Loucy (cell line): ENCODE data around the gene VCL.
"Not testable (repeated sequence)": the region's sequence is repeated elsewhere in the genome, so short reads cannot be mapped to it uniquely, and the experiment has no call there.

Experiments used
- H2AFZ ChIP-seq: fragments of 200-600 bp; sonication (generic); 2 replicates; pipeline ENCODE4 v1.6.0; 2016; ENCODE audit warnings: antibody characterized with exemption, mild to moderate bottlenecking, low read length, moderate library complexity
- H3F3A ChIP-seq: fragments of 200-600 bp; 2 replicates; pipeline ENCODE4 v1.6.0; 2016; ENCODE audit warnings: antibody characterized with exemption, low read depth, mild to moderate bottlenecking
- H3K27me3 ChIP-seq: fragments of 200-600 bp; sonication (generic); 2 replicates; pipeline ENCODE4 v1.6.1; 2014; ENCODE audit warnings: low read length, mild to moderate bottlenecking; ENCODE audit not compliant: insufficient read depth, poor library complexity, severe bottlenecking
- H3K36me3 ChIP-seq: fragments of 200-600 bp; sonication (generic); 2 replicates; pipeline ENCODE4 v1.6.1; 2016; ENCODE audit warnings: low read length; ENCODE audit not compliant: insufficient read depth
- H3K4me1 ChIP-seq: fragments of 200-600 bp; sonication (generic); 2 replicates; pipeline ENCODE4 v1.5.1; 2014; ENCODE audit warnings: low read length, mild to moderate bottlenecking; ENCODE audit not compliant: insufficient read depth, poor library complexity, severe bottlenecking
- H3K4me2 ChIP-seq: fragments of 200-600 bp; sonication (generic); 2 replicates; pipeline ENCODE4 v1.6.0; 2014; ENCODE audit warnings: antibody characterized with exemption, low read length, low read depth, mild to moderate bottlenecking; ENCODE audit not compliant: poor library complexity, severe bottlenecking
- H3K4me3 ChIP-seq: fragments of 200-600 bp; sonication (generic); 2 replicates; pipeline ENCODE4 v1.5.1; 2014; ENCODE audit warnings: low read length, mild to moderate bottlenecking, mixed read lengths; ENCODE audit not compliant: poor library complexity, severe bottlenecking
- H3K79me2 ChIP-seq: fragments of 200-600 bp; sonication (generic); 2 replicates; pipeline ENCODE4 v1.6.1; 2014; ENCODE audit warnings: low read length; ENCODE audit not compliant: insufficient read depth
- H3K9ac ChIP-seq: fragments of 200-600 bp; sonication (generic); 2 replicates; pipeline ENCODE4 v1.6.0; 2014; ENCODE audit warnings: mild to moderate bottlenecking, low read depth, low read length, moderate library complexity; ENCODE audit not compliant: poor library complexity, severe bottlenecking
- H3K9me2 ChIP-seq: fragments of 200-600 bp; sonication (generic); replicated peaks from 2 replicates; pipeline ENCODE4 v1.6.1; 2016; ENCODE audit warnings: low read depth, low read length, mixed read lengths
- H3K9me3 ChIP-seq: fragments of 200-600 bp; sonication (generic); 2 replicates; pipeline ENCODE4 v1.6.1; 2014; ENCODE audit warnings: mild to moderate bottlenecking, antibody characterized with exemption, low read length, low read depth; ENCODE audit not compliant: insufficient read depth
- H4K20me1 ChIP-seq: fragments of 200-600 bp; sonication (generic); 2 replicates; pipeline ENCODE4 v1.6.0; 2014; ENCODE audit warnings: antibody characterized with exemption, low read length, mild to moderate bottlenecking; ENCODE audit not compliant: insufficient read depth, poor library complexity, severe bottlenecking
- EZH2phosphoT487 ChIP-seq: fragments of 200-600 bp; IDR thresholded peaks from 2 replicates; pipeline ENCODE4 v1.6.1; 2018; ENCODE audit warnings: antibody characterized with exemption, mild to moderate bottlenecking, moderate library complexity, borderline replicate concordance
- TF ChIP-seq, protein P1 (sequence below): fragments of 200-600 bp; sonication (generic); conservative IDR thresholded peaks from 2 replicates; pipeline ENCODE4 v1.5.1; 2014; ENCODE audit warnings: mild to moderate bottlenecking, antibody characterized with exemption, low read length

Gene VCL

DNA sequence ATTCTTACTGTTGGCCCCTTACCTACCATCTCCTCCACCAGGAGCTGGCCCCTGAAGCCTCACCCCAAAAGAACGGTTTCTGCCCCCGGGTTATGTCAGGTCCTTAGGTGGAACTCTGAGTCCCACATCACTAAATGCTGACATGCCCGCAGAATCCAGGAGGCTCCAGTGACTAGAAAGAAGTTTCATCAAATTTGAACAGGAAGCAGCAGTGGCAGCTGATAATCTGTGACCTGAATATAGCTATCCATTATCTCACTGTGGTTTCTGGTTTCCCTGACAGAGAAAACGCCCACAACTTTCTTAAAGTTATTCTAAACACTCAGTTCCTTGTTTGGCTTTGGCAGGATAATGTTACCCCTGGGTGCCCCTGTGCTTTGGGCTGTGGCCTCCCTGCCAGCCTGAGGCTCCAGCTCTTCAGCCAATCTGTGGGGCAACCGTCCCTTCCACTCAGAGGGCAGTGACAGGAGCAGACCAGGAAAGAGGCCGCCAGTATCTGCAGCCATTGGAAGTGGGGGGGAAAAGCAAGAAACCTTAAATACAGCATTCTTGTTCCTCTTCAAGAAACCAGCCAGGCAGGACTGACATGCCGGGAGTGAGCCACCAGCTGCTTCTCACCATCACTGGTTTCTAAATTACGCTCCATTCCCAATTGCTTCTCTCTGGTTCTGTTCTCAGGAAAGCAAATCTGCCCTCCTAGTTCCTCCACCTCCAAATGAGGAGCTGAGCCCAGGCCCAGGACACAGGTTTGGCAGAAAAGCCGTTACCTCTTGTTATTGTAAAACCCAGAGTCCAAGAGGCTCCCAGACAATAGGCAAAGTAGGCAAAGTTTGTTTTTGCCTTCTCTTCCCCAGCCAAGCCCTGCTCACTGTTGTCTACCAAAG is 41.2 kb upstream of the VCL start:
- TF ChIP-seq, protein P1, sequence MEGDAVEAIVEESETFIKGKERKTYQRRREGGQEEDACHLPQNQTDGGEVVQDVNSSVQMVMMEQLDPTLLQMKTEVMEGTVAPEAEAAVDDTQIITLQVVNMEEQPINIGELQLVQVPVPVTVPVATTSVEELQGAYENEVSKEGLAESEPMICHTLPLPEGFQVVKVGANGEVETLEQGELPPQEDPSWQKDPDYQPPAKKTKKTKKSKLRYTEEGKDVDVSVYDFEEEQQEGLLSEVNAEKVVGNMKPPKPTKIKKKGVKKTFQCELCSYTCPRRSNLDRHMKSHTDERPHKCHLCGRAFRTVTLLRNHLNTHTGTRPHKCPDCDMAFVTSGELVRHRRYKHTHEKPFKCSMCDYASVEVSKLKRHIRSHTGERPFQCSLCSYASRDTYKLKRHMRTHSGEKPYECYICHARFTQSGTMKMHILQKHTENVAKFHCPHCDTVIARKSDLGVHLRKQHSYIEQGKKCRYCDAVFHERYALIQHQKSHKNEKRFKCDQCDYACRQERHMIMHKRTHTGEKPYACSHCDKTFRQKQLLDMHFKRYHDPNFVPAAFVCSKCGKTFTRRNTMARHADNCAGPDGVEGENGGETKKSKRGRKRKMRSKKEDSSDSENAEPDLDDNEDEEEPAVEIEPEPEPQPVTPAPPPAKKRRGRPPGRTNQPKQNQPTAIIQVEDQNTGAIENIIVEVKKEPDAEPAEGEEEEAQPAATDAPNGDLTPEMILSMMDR, result no peak
- TF ChIP-seq EZH2phosphoT487, result no peak
- H3K79me2 ChIP-seq, result no peaks in the 10 kb centered on the region
- peak overlapping the region; percentile 68 for H3K9ac ChIP-seq
- peak overlapping the region; percentile 64 for H3K4me3 ChIP-seq
- no peaks in the 10 kb centered on the region for H3K9me3 ChIP-seq
- peak overlapping the region; percentile 85 for H3K4me2 ChIP-seq
- H2AFZ ChIP-seq, result peak overlapping the region; percentile 49
- peaks cover 19% of the 10 kb centered on the region for H3K4me1 ChIP-seq
- peaks cover 6% of the 10 kb centered on the region for H3F3A ChIP-seq
- no peaks in the 10 kb centered on the region for H4K20me1 ChIP-seq
- H3K9me2 ChIP-seq, result no peaks in the 10 kb centered on the region
- no peaks in the 10 kb centered on the region for H3K27me3 ChIP-seq
- no peaks in the 10 kb centered on the region for H3K36me3 ChIP-seq

DNA sequence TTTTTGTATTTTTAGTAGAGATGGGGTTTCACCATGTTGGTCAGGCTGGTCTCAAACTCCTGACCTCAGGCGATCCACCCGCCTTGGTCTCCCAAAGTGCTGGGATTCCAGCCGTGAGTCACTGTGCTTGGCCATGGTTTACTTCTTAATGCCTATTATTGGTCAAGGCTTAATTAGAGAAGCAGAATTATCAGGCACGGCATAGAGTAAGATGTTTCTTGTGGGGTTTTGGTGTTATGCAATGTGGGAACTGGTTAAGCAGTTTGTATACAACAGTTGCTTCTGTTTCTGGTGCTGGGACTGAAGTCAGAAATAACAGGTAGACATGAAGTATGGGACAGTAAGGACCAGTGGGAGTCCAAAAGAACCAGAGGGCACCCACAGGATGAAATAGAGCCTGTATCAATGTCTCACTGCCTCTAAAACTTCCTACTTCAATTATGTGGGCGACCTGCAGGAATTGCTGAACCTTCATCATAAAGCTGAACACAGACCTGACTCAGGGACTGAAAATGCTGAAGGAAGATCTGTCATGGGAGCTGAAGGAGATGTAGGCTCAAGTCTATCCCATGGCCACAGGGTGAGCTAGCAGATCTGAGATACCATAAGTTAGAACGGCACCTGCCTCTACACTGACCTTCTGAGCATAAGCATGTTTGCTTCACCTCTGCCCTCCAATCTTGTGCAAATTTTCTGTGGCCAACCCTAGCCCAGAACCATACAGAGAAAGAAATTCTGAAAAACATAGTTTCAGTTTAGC is 38.3 kb upstream of the VCL start:
- H3F3A ChIP-seq, result peaks cover 6% of the 10 kb centered on the region
- 0 out of 2 replicates have a peak overlapping the region, but pooled peaks have one; percentile 50 for H2AFZ ChIP-seq
- H3K9me3 ChIP-seq, result no peaks in the 10 kb centered on the region
- no peaks in the 10 kb centered on the region for H4K20me1 ChIP-seq
- peaks cover 19% of the 10 kb centered on the region for H3K4me1 ChIP-seq
- no peak overlapping the region for H3K4me3 ChIP-seq
- no peak overlapping the region for H3K4me2 ChIP-seq
- H3K79me2 ChIP-seq, result no peaks in the 10 kb centered on the region
- H3K36me3 ChIP-seq, result no peaks in the 10 kb centered on the region
- no peaks in the 10 kb centered on the region for H3K9me2 ChIP-seq
- TF ChIP-seq, protein P1, result no peak
- no peak for TF ChIP-seq EZH2phosphoT487
- H3K27me3 ChIP-seq, result no peaks in the 10 kb centered on the region
- H3K9ac ChIP-seq, result no peak overlapping the region

GRCh38 chr10:73962386-73962785 is 35.5 kb upstream of the VCL start:
- H2AFZ ChIP-seq, result no peak overlapping the region; the same call in 1 of the 2 replicates
- peaks cover 2% of the 10 kb centered on the region for H3K4me1 ChIP-seq
- no peaks in the 10 kb centered on the region for H3K79me2 ChIP-seq
- no peaks in the 10 kb centered on the region for H4K20me1 ChIP-seq
- H3K9ac ChIP-seq, result no peak overlapping the region
- no peak for TF ChIP-seq EZH2phosphoT487
- TF ChIP-seq, protein P1, result no peak
- H3K9me3 ChIP-seq, result no peaks in the 10 kb centered on the region
- no peaks in the 10 kb centered on the region for H3K27me3 ChIP-seq
- H3K9me2 ChIP-seq, result no peaks in the 10 kb centered on the region
- H3F3A ChIP-seq, result no peaks in the 10 kb centered on the region
- no peaks in the 10 kb centered on the region for H3K36me3 ChIP-seq
- no peak overlapping the region for H3K4me2 ChIP-seq
- H3K4me3 ChIP-seq, result no peak overlapping the region

- not testable (repeated sequence) for H3K27me3 ChIP-seq, H3F3A ChIP-seq, H4K20me1 ChIP-seq, H3K4me1 ChIP-seq, H3K36me3 ChIP-seq, H3K79me2 ChIP-seq, H3K9me3 ChIP-seq, H2AFZ ChIP-seq, H3K9me2 ChIP-seq, H3K4me3 ChIP-seq, H3K9ac ChIP-seq, H3K4me2 ChIP-seq
These were observed 34.4 kb upstream of the VCL start for GRCh38 chr10:73963533-73963932.
